ENCODE measurements around the gene SAMD4B.
"Not testable (repeated sequence)": the region's sequence is repeated elsewhere in the genome, so short reads cannot be mapped to it uniquely, and the experiment has no call there.

Gene SAMD4B

GRCh38 chr19:39334444-39334976 is 7.7 kb upstream of the SAMD4B start:
- DNase-seq (ENCODE audit: low read depth in 2 of 2): no peak

GRCh38 chr19:39335168-39335548 is 7.1 kb upstream of the SAMD4B start:
- DNase-seq (ENCODE audit: low read depth in 2 of 2): no peak

- DNase-seq (ENCODE audit: low read depth in 2 of 2): no peak
Observed at GRCh38 chr19:39336483-39336882, 5.7 kb upstream of the SAMD4B start.

GRCh38 chr19:39339674-39340073 is 2.5 kb upstream of the SAMD4B start:
- no peak for DNase-seq (ENCODE audit: low read depth in 2 of 2)

GRCh38 chr19:39340156-39340555 is 2.1 kb upstream of the SAMD4B start:
- not testable (repeated sequence) for DNase-seq (ENCODE audit: low read depth in 2 of 2)

- no peak for DNase-seq (ENCODE audit: low read depth in 2 of 2)
Observed at GRCh38 chr19:39341129-39341718, 997 bp upstream of the SAMD4B start.

GRCh38 chr19:39342647-39343305 is 555 bp downstream of the SAMD4B start:
- DNase-seq (ENCODE audit: low read depth in 2 of 2): no peak

- no peak for DNase-seq (ENCODE audit: low read depth in 2 of 2)
Observed at GRCh38 chr19:39345956-39346355, 3.7 kb downstream of the SAMD4B start.

GRCh38 chr19:39347332-39348164 is 5.3 kb downstream of the SAMD4B start:
- DNase-seq (ENCODE audit: low read depth in 2 of 2): no peak

- no peak for DNase-seq (ENCODE audit: low read depth in 2 of 2)
Observed at GRCh38 chr19:39349326-39349725, 7.1 kb downstream of the SAMD4B start.

- no peak for DNase-seq (ENCODE audit: low read depth in 2 of 2)
Observed at GRCh38 chr19:39350156-39350555, 7.9 kb downstream of the SAMD4B start.

- DNase-seq (ENCODE audit: low read depth in 2 of 2): peak; percentile 25 to 54
Observed at GRCh38 chr19:39351537-39352064, 9.4 kb downstream of the SAMD4B start.

- DNase-seq (ENCODE audit: low read depth in 2 of 2): no peak
Observed at GRCh38 chr19:39352381-39353255, 10.4 kb downstream of the SAMD4B start.

GRCh38 chr19:39355253-39355652 is 13.0 kb downstream of the SAMD4B start:
- no peak for DNase-seq (ENCODE audit: low read depth in 2 of 2)

GRCh38 chr19:39356073-39356472 is 13.9 kb downstream of the SAMD4B start:
- DNase-seq (ENCODE audit: low read depth in 2 of 2): no peak

GRCh38 chr19:39356647-39357046 is 14.4 kb downstream of the SAMD4B start:
- no peak for DNase-seq (ENCODE audit: low read depth in 2 of 2)

GRCh38 chr19:39359026-39359425 is 16.8 kb downstream of the SAMD4B start:
- DNase-seq (ENCODE audit: low read depth in 2 of 2): no peak

- DNase-seq (ENCODE audit: low read depth in 2 of 2): no peak
Observed at GRCh38 chr19:39360599-39360998, 18.4 kb downstream of the SAMD4B start.

GRCh38 chr19:39362682-39363657 is 20.7 kb downstream of the SAMD4B start:
- no peak for DNase-seq (ENCODE audit: low read depth in 2 of 2)

GRCh38 chr19:39363901-39364457 is 21.8 kb downstream of the SAMD4B start:
- no peak for DNase-seq (ENCODE audit: low read depth in 2 of 2)
